ENCODE results near the gene ASPSCR1. TPM values are rescaled to one million over a fixed set of nuclear protein-coding genes. Genes with fewer than 3 reads are reported as not detected.

Gene ASPSCR1
- total and polyA plus RNA-seq, 10 of the 15 experiments (the other 5 are each of a cell fraction or from before 2014, with no cell fraction given): 1.5 to 48.4 (median 25.4) TPM

DNA sequence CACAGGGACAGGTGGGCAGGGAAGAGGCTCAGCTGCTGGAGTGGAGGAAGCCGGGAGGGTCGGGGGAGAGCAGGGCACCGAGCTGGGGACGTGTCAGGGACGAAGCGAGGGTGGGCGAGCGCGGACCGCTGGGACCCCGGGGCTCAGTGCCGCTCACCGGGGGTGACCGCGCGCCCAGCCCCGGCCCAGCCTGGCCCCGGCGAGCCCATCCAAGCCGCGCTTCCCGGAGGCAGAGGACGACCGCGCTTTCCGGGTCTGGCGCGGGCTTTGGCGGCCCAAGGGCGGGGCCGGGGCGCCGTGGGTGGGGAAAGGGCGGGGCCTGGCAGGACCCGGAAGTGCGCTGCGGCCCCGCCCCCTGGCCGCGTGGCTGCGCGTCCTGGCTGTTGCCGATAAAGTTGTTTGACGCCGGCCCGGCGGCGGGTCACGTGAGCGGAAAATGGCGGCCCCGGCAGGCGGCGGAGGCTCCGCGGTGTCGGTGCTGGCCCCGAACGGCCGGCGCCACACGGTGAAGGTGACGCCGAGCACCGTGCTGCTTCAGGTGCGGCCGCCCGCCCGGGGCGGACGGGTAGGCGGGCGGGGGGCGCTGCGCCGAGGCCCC is at the start of gene ASPSCR1 (continued):
- TF ChIP-seq, protein P1, sequence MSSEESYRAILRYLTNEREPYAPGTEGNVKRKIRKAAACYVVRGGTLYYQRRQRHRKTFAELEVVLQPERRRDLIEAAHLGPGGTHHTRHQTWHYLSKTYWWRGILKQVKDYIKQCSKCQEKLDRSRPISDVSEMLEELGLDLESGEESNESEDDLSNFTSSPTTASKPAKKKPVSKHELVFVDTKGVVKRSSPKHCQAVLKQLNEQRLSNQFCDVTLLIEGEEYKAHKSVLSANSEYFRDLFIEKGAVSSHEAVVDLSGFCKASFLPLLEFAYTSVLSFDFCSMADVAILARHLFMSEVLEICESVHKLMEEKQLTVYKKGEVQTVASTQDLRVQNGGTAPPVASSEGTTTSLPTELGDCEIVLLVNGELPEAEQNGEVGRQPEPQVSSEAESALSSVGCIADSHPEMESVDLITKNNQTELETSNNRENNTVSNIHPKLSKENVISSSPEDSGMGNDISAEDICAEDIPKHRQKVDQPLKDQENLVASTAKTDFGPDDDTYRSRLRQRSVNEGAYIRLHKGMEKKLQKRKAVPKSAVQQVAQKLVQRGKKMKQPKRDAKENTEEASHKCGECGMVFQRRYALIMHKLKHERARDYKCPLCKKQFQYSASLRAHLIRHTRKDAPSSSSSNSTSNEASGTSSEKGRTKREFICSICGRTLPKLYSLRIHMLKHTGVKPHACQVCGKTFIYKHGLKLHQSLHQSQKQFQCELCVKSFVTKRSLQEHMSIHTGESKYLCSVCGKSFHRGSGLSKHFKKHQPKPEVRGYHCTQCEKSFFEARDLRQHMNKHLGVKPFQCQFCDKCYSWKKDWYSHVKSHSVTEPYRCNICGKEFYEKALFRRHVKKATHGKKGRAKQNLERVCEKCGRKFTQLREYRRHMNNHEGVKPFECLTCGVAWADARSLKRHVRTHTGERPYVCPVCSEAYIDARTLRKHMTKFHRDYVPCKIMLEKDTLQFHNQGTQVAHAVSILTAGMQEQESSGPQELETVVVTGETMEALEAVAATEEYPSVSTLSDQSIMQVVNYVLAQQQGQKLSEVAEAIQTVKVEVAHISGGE (CRISPR knock-in tag; IDR thresholded peaks at IDR 0.05): no peak
- TF ChIP-seq, protein P2, sequence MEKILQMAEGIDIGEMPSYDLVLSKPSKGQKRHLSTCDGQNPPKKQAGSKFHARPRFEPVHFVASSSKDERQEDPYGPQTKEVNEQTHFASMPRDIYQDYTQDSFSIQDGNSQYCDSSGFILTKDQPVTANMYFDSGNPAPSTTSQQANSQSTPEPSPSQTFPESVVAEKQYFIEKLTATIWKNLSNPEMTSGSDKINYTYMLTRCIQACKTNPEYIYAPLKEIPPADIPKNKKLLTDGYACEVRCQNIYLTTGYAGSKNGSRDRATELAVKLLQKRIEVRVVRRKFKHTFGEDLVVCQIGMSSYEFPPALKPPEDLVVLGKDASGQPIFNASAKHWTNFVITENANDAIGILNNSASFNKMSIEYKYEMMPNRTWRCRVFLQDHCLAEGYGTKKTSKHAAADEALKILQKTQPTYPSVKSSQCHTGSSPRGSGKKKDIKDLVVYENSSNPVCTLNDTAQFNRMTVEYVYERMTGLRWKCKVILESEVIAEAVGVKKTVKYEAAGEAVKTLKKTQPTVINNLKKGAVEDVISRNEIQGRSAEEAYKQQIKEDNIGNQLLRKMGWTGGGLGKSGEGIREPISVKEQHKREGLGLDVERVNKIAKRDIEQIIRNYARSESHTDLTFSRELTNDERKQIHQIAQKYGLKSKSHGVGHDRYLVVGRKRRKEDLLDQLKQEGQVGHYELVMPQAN (conservative IDR thresholded peaks at IDR 0.05): peak; percentile 93
- TF ChIP-seq NFYA (IDR thresholded peaks at IDR 0.05; ENCODE audit: borderline replicate concordance, low read depth, low read length): no peak
- TF ChIP-seq, protein P3, sequence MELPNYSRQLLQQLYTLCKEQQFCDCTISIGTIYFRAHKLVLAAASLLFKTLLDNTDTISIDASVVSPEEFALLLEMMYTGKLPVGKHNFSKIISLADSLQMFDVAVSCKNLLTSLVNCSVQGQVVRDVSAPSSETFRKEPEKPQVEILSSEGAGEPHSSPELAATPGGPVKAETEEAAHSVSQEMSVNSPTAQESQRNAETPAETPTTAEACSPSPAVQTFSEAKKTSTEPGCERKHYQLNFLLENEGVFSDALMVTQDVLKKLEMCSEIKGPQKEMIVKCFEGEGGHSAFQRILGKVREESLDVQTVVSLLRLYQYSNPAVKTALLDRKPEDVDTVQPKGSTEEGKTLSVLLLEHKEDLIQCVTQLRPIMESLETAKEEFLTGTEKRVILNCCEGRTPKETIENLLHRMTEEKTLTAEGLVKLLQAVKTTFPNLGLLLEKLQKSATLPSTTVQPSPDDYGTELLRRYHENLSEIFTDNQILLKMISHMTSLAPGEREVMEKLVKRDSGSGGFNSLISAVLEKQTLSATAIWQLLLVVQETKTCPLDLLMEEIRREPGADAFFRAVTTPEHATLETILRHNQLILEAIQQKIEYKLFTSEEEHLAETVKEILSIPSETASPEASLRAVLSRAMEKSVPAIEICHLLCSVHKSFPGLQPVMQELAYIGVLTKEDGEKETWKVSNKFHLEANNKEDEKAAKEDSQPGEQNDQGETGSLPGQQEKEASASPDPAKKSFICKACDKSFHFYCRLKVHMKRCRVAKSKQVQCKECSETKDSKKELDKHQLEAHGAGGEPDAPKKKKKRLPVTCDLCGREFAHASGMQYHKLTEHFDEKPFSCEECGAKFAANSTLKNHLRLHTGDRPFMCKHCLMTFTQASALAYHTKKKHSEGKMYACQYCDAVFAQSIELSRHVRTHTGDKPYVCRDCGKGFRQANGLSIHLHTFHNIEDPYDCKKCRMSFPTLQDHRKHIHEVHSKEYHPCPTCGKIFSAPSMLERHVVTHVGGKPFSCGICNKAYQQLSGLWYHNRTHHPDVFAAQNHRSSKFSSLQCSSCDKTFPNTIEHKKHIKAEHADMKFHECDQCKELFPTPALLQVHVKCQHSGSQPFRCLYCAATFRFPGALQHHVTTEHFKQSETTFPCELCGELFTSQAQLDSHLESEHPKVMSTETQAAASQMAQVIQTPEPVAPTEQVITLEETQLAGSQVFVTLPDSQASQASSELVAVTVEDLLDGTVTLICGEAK (IDR thresholded peaks at IDR 0.05; ENCODE audit: borderline replicate concordance): peak; percentile 97
- TF ChIP-seq STAT1 (conservative IDR thresholded peaks at IDR 0.05): peak; percentile 95; the same call in 1 of the 2 replicates
- TF ChIP-seq, protein P4, sequence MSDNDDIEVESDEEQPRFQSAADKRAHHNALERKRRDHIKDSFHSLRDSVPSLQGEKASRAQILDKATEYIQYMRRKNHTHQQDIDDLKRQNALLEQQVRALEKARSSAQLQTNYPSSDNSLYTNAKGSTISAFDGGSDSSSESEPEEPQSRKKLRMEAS (IDR thresholded peaks at IDR 0.05; ENCODE audit: low read depth, low read length): peak; percentile 94
- peak; percentile 99 for TF ChIP-seq YY1 (IDR thresholded peaks at IDR 0.05; ENCODE audit: low read depth, low read length)
- TF ChIP-seq EED (IDR thresholded peaks at IDR 0.05; ENCODE audit: low read depth): no peak
- no peak for TF ChIP-seq ZZZ3 (IDR thresholded peaks at IDR 0.05; ENCODE audit: control insufficient read depth, insufficient read length, low read depth)
- TF ChIP-seq, protein P5, sequence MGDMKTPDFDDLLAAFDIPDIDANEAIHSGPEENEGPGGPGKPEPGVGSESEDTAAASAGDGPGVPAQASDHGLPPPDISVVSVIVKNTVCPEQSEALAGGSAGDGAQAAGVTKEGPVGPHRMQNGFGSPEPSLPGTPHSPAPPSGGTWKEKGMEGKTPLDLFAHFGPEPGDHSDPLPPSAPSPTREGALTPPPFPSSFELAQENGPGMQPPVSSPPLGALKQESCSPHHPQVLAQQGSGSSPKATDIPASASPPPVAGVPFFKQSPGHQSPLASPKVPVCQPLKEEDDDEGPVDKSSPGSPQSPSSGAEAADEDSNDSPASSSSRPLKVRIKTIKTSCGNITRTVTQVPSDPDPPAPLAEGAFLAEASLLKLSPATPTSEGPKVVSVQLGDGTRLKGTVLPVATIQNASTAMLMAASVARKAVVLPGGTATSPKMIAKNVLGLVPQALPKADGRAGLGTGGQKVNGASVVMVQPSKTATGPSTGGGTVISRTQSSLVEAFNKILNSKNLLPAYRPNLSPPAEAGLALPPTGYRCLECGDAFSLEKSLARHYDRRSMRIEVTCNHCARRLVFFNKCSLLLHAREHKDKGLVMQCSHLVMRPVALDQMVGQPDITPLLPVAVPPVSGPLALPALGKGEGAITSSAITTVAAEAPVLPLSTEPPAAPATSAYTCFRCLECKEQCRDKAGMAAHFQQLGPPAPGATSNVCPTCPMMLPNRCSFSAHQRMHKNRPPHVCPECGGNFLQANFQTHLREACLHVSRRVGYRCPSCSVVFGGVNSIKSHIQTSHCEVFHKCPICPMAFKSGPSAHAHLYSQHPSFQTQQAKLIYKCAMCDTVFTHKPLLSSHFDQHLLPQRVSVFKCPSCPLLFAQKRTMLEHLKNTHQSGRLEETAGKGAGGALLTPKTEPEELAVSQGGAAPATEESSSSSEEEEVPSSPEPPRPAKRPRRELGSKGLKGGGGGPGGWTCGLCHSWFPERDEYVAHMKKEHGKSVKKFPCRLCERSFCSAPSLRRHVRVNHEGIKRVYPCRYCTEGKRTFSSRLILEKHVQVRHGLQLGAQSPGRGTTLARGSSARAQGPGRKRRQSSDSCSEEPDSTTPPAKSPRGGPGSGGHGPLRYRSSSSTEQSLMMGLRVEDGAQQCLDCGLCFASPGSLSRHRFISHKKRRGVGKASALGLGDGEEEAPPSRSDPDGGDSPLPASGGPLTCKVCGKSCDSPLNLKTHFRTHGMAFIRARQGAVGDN (IDR thresholded peaks at IDR 0.05): peak; percentile 91
- TF ChIP-seq MXI1 (IDR thresholded peaks at IDR 0.05; ENCODE audit: low read depth, low read length): peak; percentile 85
- peak; percentile 57; the same call in 1 of the 2 replicates for TF ChIP-seq TCF12 (IDR thresholded peaks at IDR 0.05; ENCODE audit: low read depth, low read length)
- TF ChIP-seq GABPA (IDR thresholded peaks at IDR 0.05; ENCODE audit: low read depth): no peak
- no peak; a peak in 1 of 4 replicates for TF ChIP-seq EP300 (IDR thresholded peaks at IDR 0.05; ENCODE audit: borderline replicate concordance in 1 of 2, control insufficient read depth in 1 of 2, low read depth in 2 of 2, low read length in 2 of 2)
- no peak for TF ChIP-seq SREBF1 (IDR thresholded peaks at IDR 0.05; ENCODE audit: low read length)
